ENCODE measurements around the gene SNX8. TPM values are rescaled to one million over a fixed set of nuclear protein-coding genes. Genes with fewer than 3 reads are reported as not detected.

The SNX8 gene, protein sequence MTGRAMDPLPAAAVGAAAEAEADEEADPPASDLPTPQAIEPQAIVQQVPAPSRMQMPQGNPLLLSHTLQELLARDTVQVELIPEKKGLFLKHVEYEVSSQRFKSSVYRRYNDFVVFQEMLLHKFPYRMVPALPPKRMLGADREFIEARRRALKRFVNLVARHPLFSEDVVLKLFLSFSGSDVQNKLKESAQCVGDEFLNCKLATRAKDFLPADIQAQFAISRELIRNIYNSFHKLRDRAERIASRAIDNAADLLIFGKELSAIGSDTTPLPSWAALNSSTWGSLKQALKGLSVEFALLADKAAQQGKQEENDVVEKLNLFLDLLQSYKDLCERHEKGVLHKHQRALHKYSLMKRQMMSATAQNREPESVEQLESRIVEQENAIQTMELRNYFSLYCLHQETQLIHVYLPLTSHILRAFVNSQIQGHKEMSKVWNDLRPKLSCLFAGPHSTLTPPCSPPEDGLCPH
- 10 to 100 TPM in 3 of 4 donors, 1 to 10 TPM in 1; 6.4 to 28.1 (median 24.8) TPM for total RNA-seq

DNA sequence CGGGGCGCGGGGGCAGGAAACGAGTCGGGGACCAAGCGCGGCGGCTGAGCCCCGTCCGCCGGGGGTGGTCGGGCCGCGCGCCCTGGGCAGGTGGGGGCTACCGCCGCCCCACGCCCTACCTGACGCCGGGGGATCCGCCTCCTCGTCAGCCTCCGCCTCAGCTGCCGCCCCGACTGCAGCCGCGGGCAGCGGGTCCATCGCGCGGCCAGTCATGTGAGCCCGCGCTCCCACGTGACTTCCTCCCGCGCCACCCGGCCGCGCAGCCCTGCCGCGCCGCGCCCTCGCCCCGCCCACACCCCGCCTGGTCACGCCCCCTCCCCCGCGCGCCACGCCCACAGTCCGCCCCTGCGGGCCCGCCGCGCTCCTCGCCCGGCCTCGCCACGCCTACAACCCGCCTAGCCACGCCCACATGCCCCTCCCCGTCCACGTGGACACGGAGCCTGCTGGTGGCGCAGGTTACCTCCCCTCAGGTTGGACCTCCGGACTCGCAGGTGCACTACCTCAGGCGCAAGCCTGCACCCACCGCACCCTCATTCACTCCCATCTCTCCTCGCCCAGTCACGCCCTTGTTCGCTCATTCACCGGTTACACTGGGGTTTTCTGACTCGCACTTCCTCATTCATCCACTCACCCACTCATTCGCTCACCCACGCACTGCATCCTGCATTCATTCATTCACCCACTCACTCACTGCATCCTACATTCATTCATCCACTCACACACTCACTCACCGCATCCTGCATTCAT, at the start of gene SNX8:
TSS of gene SNX8 (minus strand) at position 233 of the 747 bp plus-strand sequence. CDS start at position 213, 20 bp downstream.
- no peaks in the 10 kb centered on the region for H3K9me3 ChIP-seq
- H3K27me3 ChIP-seq = no peaks in the 10 kb centered on the region
- H3K36me3 ChIP-seq = no peaks in the 10 kb centered on the region
- in situ Hi-C loops (cut with MboI; ENCODE audit: low sequenced_read_pairs in 4 of 4) = no loop called here
- TF ChIP-seq POLR2A (IDR thresholded peaks at IDR 0.05) = peak; percentile 44 to 64
- TF ChIP-seq, protein P1, sequence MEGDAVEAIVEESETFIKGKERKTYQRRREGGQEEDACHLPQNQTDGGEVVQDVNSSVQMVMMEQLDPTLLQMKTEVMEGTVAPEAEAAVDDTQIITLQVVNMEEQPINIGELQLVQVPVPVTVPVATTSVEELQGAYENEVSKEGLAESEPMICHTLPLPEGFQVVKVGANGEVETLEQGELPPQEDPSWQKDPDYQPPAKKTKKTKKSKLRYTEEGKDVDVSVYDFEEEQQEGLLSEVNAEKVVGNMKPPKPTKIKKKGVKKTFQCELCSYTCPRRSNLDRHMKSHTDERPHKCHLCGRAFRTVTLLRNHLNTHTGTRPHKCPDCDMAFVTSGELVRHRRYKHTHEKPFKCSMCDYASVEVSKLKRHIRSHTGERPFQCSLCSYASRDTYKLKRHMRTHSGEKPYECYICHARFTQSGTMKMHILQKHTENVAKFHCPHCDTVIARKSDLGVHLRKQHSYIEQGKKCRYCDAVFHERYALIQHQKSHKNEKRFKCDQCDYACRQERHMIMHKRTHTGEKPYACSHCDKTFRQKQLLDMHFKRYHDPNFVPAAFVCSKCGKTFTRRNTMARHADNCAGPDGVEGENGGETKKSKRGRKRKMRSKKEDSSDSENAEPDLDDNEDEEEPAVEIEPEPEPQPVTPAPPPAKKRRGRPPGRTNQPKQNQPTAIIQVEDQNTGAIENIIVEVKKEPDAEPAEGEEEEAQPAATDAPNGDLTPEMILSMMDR (IDR thresholded peaks at IDR 0.05 in 4 of 5, conservative IDR thresholded peaks at IDR 0.05 in 1 of 5) = peak in 1 of 5 experiments; percentile 6
- H3K4me3 ChIP-seq = peak within 1 kb of the TSS; percentile 75 to 90 (median 78)
- ATAC-seq (peak; percentile 93 to 96), DNase-seq (peak; percentile 80)
- peak within 1 kb of the TSS; percentile 63 to 80 (median 74) for H3K27ac ChIP-seq
- intact Hi-C loops (cut with DNase I; ENCODE audit: low total_unique reads) = loop anchor here (1.0 to 5.0 kb wide), 4 partner anchors 40 to 243 kb away; partner anchors contain the start of genes BRAT1, CHST12, EIF3B and IQCE
- H3K4me1 ChIP-seq = no peaks in the 10 kb centered on the region

DNA sequence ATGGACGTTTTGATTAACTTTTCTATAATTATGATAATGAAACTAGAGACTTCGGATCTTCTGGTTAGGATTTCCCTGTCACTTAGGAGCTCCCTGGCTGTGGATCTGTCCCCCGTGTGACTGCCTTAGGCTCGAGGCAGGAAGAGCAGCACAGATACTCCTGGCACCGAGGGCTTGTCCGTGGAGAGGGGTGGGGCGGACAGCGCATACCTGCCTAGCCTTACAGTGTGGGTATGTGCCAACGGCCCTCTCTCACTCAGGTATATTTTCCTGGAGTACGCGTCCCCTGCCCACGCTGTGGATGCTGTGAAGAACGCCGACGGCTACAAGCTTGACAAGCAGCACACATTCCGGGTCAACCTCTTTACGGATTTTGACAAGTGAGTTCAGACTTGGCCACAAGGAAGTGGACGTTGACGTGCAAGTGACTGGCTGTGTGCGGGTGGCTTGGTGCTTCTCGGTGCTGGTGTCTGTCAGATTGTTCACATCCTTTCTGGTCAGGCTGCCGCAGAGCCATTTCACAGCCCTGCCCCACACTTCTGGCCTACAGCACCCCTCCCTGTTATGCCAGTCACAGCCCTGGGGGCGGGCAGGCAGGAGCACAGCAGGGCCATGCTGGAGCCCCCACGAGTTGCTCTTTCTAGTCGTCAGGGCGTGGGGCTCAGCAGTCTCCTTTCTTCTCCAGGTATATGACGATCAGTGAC, 48.3 kb upstream of the SNX8 start:
- in situ Hi-C loops (cut with MboI; ENCODE audit: low sequenced_read_pairs in 4 of 4) = no loop called here
- H3K9me3 ChIP-seq = no peaks in the 10 kb centered on the region
- ATAC-seq = no peak

DNA sequence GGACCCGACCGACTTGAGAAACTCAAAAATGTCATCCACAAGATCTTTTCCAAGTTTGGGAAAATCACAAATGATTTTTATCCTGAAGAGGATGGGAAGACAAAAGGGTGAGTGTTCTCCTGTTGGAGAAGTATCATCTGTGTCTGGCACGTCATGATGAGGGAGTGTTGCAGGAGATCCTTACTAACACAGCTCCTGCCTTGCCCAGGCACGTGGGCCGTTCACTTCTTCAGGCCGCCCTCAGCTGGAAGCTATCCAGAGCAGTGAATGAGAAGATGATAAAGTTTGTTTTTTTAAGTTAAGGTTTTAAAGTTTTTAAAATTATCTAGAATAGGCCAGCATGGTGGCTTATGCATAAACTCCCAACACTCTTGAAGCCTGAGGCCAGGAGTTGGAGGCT, 46.6 kb upstream of the SNX8 start:
- peaks cover 28 to 29% of the 10 kb centered on the region in 2 donors for H3K4me1 ChIP-seq
- in situ Hi-C loops (cut with MboI; ENCODE audit: low sequenced_read_pairs in 4 of 4) = no loop called here
- intact Hi-C loops (cut with DNase I; ENCODE audit: low total_unique reads) = no loop called here
- H3K9me3 ChIP-seq = no peaks in the 10 kb centered on the region
- TF ChIP-seq, protein P1 (IDR thresholded peaks at IDR 0.05 in 4 of 5, conservative IDR thresholded peaks at IDR 0.05 in 1 of 5) = no peak
- no peak for TF ChIP-seq POLR2A (IDR thresholded peaks at IDR 0.05)
- no peak for DNase-seq
- H3K27me3 ChIP-seq = no peaks in the 10 kb centered on the region
- ATAC-seq = no peak
- peaks cover 0 to 53% of the 10 kb centered on the region in 2 donors for H3K36me3 ChIP-seq
- H3K4me3 ChIP-seq = no peak overlapping the region
- no peak overlapping the region for H3K27ac ChIP-seq

More for the DNA sequence above, 48.3 kb upstream of the SNX8 start:
- DNase-seq = no peak
- Histone ChIP-seq H3K4me1 (peaks cover 11 to 12% of the 10 kb centered on the region in 2 donors), H3K4me3 (no peak overlapping the region), H3K27ac (no peak overlapping the region), H3K36me3 (peaks cover 0 to 71% of the 10 kb centered on the region in 2 donors), H3K27me3 (no peaks in the 10 kb centered on the region)
- intact Hi-C loops (cut with DNase I; ENCODE audit: low total_unique reads) = no loop called here
- TF ChIP-seq, protein P1 (IDR thresholded peaks at IDR 0.05 in 4 of 5, conservative IDR thresholded peaks at IDR 0.05 in 1 of 5) = no peak
- no peak for TF ChIP-seq POLR2A (IDR thresholded peaks at IDR 0.05)

DNA sequence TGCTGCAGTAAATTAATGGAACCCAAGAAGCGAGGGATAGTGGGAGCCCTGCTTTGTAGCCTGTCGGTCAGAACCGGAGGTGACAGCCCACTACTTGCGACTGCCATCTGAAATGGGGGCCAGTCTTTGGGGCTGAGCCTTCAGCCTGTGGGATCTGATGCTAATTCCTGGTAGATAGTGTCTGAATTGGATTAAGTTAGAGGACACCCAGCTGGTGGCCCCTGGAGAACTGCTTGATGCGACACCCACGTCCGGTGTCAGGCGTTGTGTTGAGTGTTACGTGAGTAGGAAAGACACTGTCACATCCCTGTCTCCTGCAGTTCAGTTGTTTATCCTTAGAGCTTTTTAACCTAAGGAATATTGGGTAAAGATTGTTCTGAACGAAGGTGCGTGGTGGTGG, 45.4 kb upstream of the SNX8 start:
- DNase-seq (no peak), ATAC-seq (no peak)
- Histone ChIP-seq H3K9me3 (no peaks in the 10 kb centered on the region), H3K4me1 (peaks cover 28 to 30% of the 10 kb centered on the region in 2 donors), H3K27me3 (no peaks in the 10 kb centered on the region), H3K27ac (no peak overlapping the region), H3K36me3 (peaks cover 0 to 43% of the 10 kb centered on the region in 2 donors), H3K4me3 (no peak overlapping the region)
- in situ Hi-C loops (cut with MboI; ENCODE audit: low sequenced_read_pairs in 4 of 4) (no loop called here), intact Hi-C loops (cut with DNase I; ENCODE audit: low total_unique reads) (loop anchor here (10.0 kb wide), 1 partner anchor 785 kb away; the partner anchor contains the start of gene PSMG3)
- TF ChIP-seq, protein P1 (IDR thresholded peaks at IDR 0.05 in 4 of 5, conservative IDR thresholded peaks at IDR 0.05 in 1 of 5) = no peak
- TF ChIP-seq POLR2A (IDR thresholded peaks at IDR 0.05) = no peak
